ENCODE data around the gene IL12RB2. TPM values are rescaled to one million over a fixed set of nuclear protein-coding genes. Genes with fewer than 3 reads are reported as not detected.

IL12RB2 gene
- total and polyA plus RNA-seq, 2 experiments from 2014 or later, result 0.79 to 1.7 TPM

- no peak for TF ChIP-seq ZNF462 (CRISPR knock-in tag; IDR thresholded peaks at IDR 0.05)
These were observed 65.2 kb downstream of the IL12RB2 start (continued) for GRCh38 chr1:67372898-67373297.

- no peak for TF ChIP-seq ZNF462 (CRISPR knock-in tag; IDR thresholded peaks at IDR 0.05)
- no peak overlapping the region for H3K4me3 ChIP-seq
- no peaks in the 10 kb centered on the region for H3F3A ChIP-seq (replicated peaks; ENCODE audit: low read depth)
- H3K79me2 ChIP-seq (replicated peaks; ENCODE audit: insufficient read depth), result no peaks in the 10 kb centered on the region
- no peaks in the 10 kb centered on the region for H3K27me3 ChIP-seq (ENCODE audit: insufficient read depth)
- H3K36me3 Mint-ChIP-seq (ENCODE audit: low read depth), result peaks cover 6% of the 10 kb centered on the region; the same call in 1 of the 3 replicates
- H3K27me3 Mint-ChIP-seq (ENCODE audit: insufficient read depth, low read depth, poor library complexity), result peaks cover 1% of the 10 kb centered on the region
- no peaks in the 10 kb centered on the region for H3K36me3 ChIP-seq (ENCODE audit: insufficient read depth)
- no peak overlapping the region for H3K27ac ChIP-seq (ENCODE audit: low read depth)
- no peak overlapping the region for H3K27ac Mint-ChIP-seq
- peaks cover 26% of the 10 kb centered on the region for H3K4me1 Mint-ChIP-seq
- no peaks in the 10 kb centered on the region for H4K20me1 ChIP-seq (replicated peaks; ENCODE audit: insufficient read depth)
- H3K9me3 Mint-ChIP-seq, result no peaks in the 10 kb centered on the region; the same call in 2 of the 3 replicates
- peaks cover 19% of the 10 kb centered on the region for H3K4me1 ChIP-seq (ENCODE audit: insufficient read depth)
- H3K9me2 ChIP-seq (ENCODE audit: insufficient read depth), result no peaks in the 10 kb centered on the region
- DNase-seq (ENCODE audit: low spot score), result no peak
- peak overlapping the region; percentile 27; the same call in 1 of the 2 replicates for H3K4me2 ChIP-seq
- ATAC-seq, result peak; percentile 56
- no peak overlapping the region for H3K4me3 Mint-ChIP-seq
- no peak overlapping the region for H2AFZ ChIP-seq
These were observed 68.7 kb downstream of the IL12RB2 start for GRCh38 chr1:67376381-67376780.
